NCI-H1092 (cell line): Measurements from ENCODE around the gene AOPEP.

Experiments
- DNase-seq: peaks from one replicate; lab custom pipeline; 2025; lab: John Stamatoyannopoulos, UW

The AOPEP gene

GRCh38 chr9:94794476-94795167, 68.1 kb downstream of the AOPEP start:
- no peak for DNase-seq

GRCh38 chr9:94796687-94797086, 70.2 kb downstream of the AOPEP start:
- DNase-seq: no peak

GRCh38 chr9:94798201-94798600, 71.7 kb downstream of the AOPEP start:
- no peak for DNase-seq

- DNase-seq: no peak
Observed at GRCh38 chr9:94798708-94799107, 72.2 kb downstream of the AOPEP start.

GRCh38 chr9:94799578-94800264, 73.2 kb downstream of the AOPEP start:
- no peak for DNase-seq

GRCh38 chr9:94800424-94801117, 74.1 kb downstream of the AOPEP start:
- DNase-seq: no peak

GRCh38 chr9:94801234-94801633, 74.7 kb downstream of the AOPEP start:
- DNase-seq: no peak

- DNase-seq: no peak
Observed at GRCh38 chr9:94801681-94802080, 75.2 kb downstream of the AOPEP start.

GRCh38 chr9:94802251-94802650, 75.8 kb downstream of the AOPEP start:
- DNase-seq: no peak

- no peak for DNase-seq
Observed at GRCh38 chr9:94802793-94803192, 76.3 kb downstream of the AOPEP start.

- DNase-seq: no peak
Observed at GRCh38 chr9:94804316-94804715, 77.8 kb downstream of the AOPEP start.

GRCh38 chr9:94805051-94805489, 78.6 kb downstream of the AOPEP start:
- no peak for DNase-seq

- DNase-seq: no peak
Observed at GRCh38 chr9:94805585-94805984, 79.1 kb downstream of the AOPEP start.

GRCh38 chr9:94806307-94806893, 79.9 kb downstream of the AOPEP start:
- DNase-seq: no peak

GRCh38 chr9:94807556-94807955, 81.1 kb downstream of the AOPEP start:
- DNase-seq: no peak

- no peak for DNase-seq
Observed at GRCh38 chr9:94808926-94809700, 82.6 kb downstream of the AOPEP start.

- no peak for DNase-seq
Observed at GRCh38 chr9:94809778-94810177, 83.3 kb downstream of the AOPEP start.

- DNase-seq: no peak
Observed at GRCh38 chr9:94811074-94811473, 84.6 kb downstream of the AOPEP start.

GRCh38 chr9:94812343-94812742, 85.8 kb downstream of the AOPEP start:
- DNase-seq: no peak

- DNase-seq: peak; percentile 9
Observed at GRCh38 chr9:94813379-94813778, 86.9 kb downstream of the AOPEP start.

GRCh38 chr9:94817291-94818177, 91.0 kb downstream of the AOPEP start:
- DNase-seq: no peak
